Tibial nerve (tissue), 3 donors: Measurements from ENCODE around the gene NECAB3.

Source experiments
- CTCF ChIP-seq, 5 experiments: fragments of 200-600 bp in 3 of 5; fragments of 450-650 bp in 2 of 5; sonication (generic) in 3 of 5; IDR thresholded peaks; one replicate each; pipeline ENCODE4 v1.5.1; 2016 to 2019; ENCODE audit warnings: antibody characterized with exemption in 5 of 5, mild to moderate bottlenecking in 3 of 5, moderate library complexity in 2 of 5
- POLR2A ChIP-seq, 2 donors: fragments of 450-650 bp; IDR thresholded peaks; one replicate each; pipeline ENCODE4 v1.6.1; 2017; ENCODE audit warnings: antibody characterized with exemption in 2 of 2, mild to moderate bottlenecking in 2 of 2, moderate library complexity in 2 of 2

- TF ChIP-seq CTCF (IDR thresholded peaks at IDR 0.05): peak; percentile 69 to 81 (median 78)
- no peak for TF ChIP-seq POLR2A (IDR thresholded peaks at IDR 0.05)
Measured at GRCh38 chr20:33653218-33653899, 20.9 kb downstream of the NECAB3 start.
